ENCODE data around the gene ACTN2.

ACTN2 gene

GRCh38 chr1:236742421-236743160, 56.3 kb downstream of the ACTN2 start:
- TF ChIP-seq CTCF (conservative IDR thresholded peaks at IDR 0.05; ENCODE audit: control insufficient read depth, insufficient read depth, low read depth, low read length) = no peak
- no peak for DNase-seq (ENCODE audit: low read depth)
- no peak overlapping the region for H3K4me3 ChIP-seq (ENCODE audit: control insufficient read depth, low read depth, low read length)

DNA sequence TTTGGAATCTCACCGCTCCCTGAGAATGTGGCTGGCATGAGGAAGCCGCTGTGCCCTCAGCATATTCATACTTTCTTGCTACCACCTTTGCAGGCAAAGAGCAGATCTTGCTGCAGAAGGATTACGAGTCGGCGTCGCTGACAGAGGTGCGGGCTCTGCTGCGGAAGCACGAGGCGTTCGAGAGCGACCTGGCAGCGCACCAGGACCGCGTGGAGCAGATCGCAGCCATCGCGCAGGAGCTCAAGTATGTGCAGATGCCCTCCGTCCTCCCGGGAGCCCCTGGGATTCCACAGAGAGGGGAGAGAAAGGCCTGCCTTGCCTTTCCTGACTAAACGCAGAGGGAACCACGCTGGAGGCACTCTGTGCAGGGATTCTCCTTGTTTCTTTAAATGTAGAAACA, 58.2 kb downstream of the ACTN2 start:
- no peak overlapping the region for H3K4me3 ChIP-seq (ENCODE audit: control insufficient read depth, low read depth, low read length)
- no peak for TF ChIP-seq CTCF (conservative IDR thresholded peaks at IDR 0.05; ENCODE audit: control insufficient read depth, insufficient read depth, low read depth, low read length)
- DNase-seq (ENCODE audit: low read depth) = no peak

DNA sequence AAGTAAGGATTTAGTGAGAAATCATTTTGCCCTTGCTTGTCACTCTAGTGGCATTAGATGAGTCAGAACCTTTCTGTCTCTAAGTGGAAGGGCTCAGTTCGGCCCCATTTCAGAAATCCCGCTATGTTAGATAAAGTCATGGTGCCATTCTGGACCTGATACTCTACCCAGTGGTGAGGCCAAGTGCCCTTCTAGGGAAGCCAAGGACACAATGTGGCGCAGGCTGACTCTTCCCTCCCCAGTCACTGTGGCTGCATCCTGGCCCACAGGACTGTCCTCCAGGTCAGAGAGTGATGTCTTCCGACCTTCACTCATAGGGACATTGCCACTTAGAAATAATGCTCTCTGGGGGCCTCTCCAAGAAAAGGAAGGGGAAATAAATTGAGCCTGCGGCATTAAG, 60.5 kb downstream of the ACTN2 start:
- DNase-seq (ENCODE audit: low read depth) = no peak
- H3K4me3 ChIP-seq (ENCODE audit: control insufficient read depth, low read depth, low read length) = no peak overlapping the region
- no peak for TF ChIP-seq CTCF (conservative IDR thresholded peaks at IDR 0.05; ENCODE audit: control insufficient read depth, insufficient read depth, low read depth, low read length)

DNA sequence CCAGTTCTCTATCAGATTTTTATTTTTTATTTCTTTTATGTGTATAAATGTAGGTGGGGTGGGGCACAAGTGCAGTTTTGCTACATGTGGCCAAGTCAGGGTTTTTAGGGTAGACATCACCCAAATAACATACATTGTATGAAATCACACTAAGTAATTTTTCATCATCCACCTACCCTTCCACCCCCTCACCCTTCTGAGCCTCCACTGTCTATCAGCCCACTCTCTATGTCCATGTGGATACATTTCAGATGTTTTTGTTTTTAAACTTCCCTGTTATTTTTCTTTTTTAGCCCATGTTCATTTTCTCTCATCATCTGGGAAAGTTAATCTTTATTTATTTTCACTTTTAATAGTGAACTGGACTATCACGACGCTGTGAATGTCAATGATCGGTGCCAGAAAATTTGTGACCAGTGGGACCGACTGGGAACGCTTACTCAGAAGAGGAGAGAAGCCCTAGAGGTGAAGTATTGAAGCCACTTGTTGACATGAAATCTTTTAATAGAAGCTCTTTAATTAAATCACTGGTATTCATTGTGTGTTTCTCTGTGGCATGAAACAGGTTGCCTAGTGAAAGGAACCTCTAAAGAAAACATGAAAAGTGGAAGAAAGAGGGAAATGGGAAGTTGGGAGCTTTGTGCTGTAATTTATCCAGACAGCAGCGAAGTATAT, 61.1 kb downstream of the ACTN2 start:
- DNase-seq (ENCODE audit: low read depth) = no peak
- no peak for TF ChIP-seq CTCF (conservative IDR thresholded peaks at IDR 0.05; ENCODE audit: control insufficient read depth, insufficient read depth, low read depth, low read length)
- no peak overlapping the region for H3K4me3 ChIP-seq (ENCODE audit: control insufficient read depth, low read depth, low read length)

DNA sequence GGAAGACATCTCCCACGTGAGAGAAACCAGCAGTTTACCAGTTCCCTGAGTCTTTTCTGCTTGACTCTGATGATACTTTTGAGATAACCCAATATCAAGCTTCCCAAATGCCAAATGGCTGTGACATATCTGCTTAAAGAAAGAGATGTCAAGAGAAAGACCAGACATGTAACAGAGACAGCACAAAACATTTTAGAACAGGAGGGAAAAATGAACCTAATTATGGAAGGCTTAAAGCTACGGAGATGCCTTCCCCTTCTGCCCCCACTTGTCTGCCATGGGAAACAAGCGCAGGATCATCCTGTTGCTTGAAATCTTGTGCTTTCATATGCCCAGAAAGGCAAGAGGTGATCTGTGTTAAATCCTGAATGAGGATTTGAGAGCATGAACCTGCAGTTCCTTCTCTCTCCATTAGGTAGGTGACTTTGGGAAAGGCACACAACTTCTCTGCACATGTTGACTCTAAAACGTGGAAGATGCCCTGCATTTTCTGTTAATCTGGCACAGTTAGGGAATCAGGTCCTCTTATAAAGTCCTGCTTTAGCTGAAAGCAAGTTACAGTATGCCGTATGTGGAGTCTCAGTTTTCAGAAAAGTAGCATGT, 62.1 kb downstream of the ACTN2 start:
- H3K4me3 ChIP-seq (ENCODE audit: control insufficient read depth, low read depth, low read length) = no peak overlapping the region
- no peak for DNase-seq (ENCODE audit: low read depth)
- peak; percentile 21 for TF ChIP-seq CTCF (conservative IDR thresholded peaks at IDR 0.05; ENCODE audit: control insufficient read depth, insufficient read depth, low read depth, low read length)

DNA sequence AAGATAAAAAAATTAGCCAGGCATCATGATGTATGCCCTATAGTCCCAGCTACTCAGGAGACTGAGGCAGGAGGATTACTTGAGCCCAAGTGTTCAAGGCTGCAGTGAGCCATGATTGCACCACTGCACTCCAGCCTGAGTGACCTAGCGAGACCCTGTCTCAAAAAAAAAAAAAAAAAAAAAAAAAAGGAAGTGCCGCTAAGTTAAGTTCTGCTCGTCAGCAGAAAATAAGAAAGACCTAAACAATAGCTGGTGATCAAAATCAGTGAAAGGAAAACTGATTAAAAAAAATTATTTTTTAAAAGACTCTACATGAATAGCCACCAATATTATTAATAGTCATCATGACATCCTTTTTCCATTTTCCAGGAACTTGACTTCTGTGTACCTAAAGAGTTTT, 64.6 kb downstream of the ACTN2 start:
- no peak for TF ChIP-seq CTCF (conservative IDR thresholded peaks at IDR 0.05; ENCODE audit: control insufficient read depth, insufficient read depth, low read depth, low read length)
- H3K4me3 ChIP-seq (ENCODE audit: control insufficient read depth, low read depth, low read length) = no peak overlapping the region
- no peak for DNase-seq (ENCODE audit: low read depth)
